NCI-H345 treated with DMSO at 0.1 percent for 48 hours (cell line): ENCODE measurements around the gene SPOCK3.

ENCODE experiments used
- DNase-seq: peaks from one replicate; lab custom pipeline; 2025; ENCODE audit not compliant: unreplicated experiment; lab: John Stamatoyannopoulos, UW

Gene SPOCK3

DNA sequence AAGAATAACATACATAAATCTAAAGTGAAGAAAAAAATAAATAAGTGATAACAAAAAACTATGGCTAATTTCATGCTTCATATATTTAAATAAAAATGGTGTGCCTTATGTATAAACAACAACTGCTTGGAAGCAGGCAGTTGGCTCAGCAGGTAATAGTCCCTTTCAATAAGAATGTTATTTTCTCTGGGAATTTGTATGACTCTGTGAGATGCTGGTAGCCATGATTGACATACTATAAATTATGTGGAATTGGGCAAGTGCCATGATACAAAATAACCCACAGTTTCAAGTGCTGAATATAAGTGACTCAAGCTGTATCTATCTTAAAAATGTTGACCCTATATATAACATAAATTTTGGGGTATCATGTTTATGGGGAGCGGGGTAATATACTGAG, 546.5 kb downstream of the SPOCK3 start:
- no peak for DNase-seq
